DOHH2 (cell line): ENCODE results near the gene HDAC4.

Experiments used
- CTCF ChIP-seq: fragments of 200-600 bp; sonication (generic); IDR thresholded peaks from one replicate; pipeline ENCODE4 v1.5.1; 2014; ENCODE audit warnings: antibody characterized with exemption, mild to moderate bottlenecking, low read depth, low read length; ENCODE audit not compliant: poor library complexity, severe bottlenecking
- EZH2phosphoT487 ChIP-seq: fragments of 200-600 bp; sonication (generic); IDR thresholded peaks from 2 replicates; pipeline ENCODE4 v1.6.1; 2017; ENCODE audit warnings: borderline replicate concordance, mild to moderate bottlenecking, antibody characterized with exemption, low read length, moderate library complexity, mixed read lengths

GRCh38 chr2:239376351-239376750 lies 24.5 kb downstream of the HDAC4 start:
- TF ChIP-seq CTCF = no peak
- TF ChIP-seq EZH2phosphoT487 = no peak
